ENCODE measurements around the gene ZNF324. TPM values are rescaled to one million over a fixed set of nuclear protein-coding genes. Genes with fewer than 3 reads are reported as not detected.

The ZNF324 gene
- total and polyA plus RNA-seq, 9 of the 15 experiments (the other 6 are each of a cell fraction or from before 2014, with no cell fraction given) = 0.92 to 16.4 (median 5.3) TPM

DNA sequence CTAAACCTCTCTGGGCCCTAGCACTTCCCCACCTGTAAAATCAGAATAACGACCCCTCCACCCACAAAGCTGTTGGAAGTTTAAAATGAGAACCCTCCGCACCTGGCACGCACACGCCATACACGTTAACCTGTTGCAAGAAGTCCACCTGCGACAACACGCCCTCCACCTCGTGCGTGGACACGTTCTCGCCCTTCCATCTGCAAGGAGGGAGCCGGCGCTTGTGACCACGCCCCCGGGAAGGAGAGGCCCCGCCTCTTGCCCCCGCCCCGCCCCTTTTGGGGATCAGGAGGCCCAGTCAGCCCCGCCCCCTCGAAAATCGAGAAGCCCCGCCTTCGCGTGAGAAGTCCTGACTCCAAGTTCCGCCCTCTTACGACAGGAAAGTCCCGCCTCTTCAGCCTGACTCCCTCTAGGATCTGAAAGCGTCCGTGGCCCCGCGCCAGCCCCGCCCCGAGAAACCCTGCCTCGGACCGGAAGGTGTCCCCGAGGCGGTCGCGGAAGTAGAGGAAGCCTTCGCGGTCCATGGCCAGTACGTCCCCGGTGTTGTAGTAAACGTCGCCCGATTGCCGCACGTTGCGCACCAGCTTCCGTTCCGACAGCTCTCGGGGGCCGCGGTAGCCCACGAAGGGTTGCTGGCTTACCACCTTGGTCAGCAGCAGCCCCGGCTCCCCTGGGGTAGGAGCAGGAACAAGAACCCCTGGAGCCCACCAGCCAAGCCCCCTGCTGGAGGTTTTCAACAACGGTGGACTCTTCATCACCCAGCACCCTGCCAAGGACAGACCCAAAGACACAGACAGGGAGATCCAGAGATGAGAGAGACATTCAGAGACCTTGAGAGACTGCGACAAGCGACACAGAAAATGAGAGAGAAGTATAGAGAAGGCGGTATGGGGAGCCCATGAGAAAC, 32.4 kb downstream of the ZNF324 start (continued):
- TF ChIP-seq POLR2A (conservative IDR thresholded peaks at IDR 0.05) = peak; percentile 83
- no peak for TF ChIP-seq DACH1 (IDR thresholded peaks at IDR 0.05; ENCODE audit: partially characterized antibody)
- TF ChIP-seq ZNF282 (CRISPR knock-in tag; IDR thresholded peaks at IDR 0.05) = no peak
- TF ChIP-seq CXXC5 (CRISPR knock-in tag; IDR thresholded peaks at IDR 0.05) = peak; percentile 92
- 0 out of 2 replicates have a peak, but pooled peaks have one; percentile 32 for TF ChIP-seq OTX1 (CRISPR knock-in tag; IDR thresholded peaks at IDR 0.05)
- TF ChIP-seq, protein P1, sequence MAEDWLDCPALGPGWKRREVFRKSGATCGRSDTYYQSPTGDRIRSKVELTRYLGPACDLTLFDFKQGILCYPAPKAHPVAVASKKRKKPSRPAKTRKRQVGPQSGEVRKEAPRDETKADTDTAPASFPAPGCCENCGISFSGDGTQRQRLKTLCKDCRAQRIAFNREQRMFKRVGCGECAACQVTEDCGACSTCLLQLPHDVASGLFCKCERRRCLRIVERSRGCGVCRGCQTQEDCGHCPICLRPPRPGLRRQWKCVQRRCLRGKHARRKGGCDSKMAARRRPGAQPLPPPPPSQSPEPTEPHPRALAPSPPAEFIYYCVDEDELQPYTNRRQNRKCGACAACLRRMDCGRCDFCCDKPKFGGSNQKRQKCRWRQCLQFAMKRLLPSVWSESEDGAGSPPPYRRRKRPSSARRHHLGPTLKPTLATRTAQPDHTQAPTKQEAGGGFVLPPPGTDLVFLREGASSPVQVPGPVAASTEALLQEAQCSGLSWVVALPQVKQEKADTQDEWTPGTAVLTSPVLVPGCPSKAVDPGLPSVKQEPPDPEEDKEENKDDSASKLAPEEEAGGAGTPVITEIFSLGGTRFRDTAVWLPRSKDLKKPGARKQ (CRISPR knock-in tag; IDR thresholded peaks at IDR 0.05) = no peak
- TF ChIP-seq NELFE (IDR thresholded peaks at IDR 0.05; ENCODE audit: insufficient read depth, insufficient read length) = no peak
- peak; percentile 53 for TF ChIP-seq SMAD1 (IDR thresholded peaks at IDR 0.05; ENCODE audit: low read depth, low read length, partially characterized antibody)
- TF ChIP-seq YY1 (IDR thresholded peaks at IDR 0.05; ENCODE audit: borderline replicate concordance in 1 of 3, control insufficient read depth in 1 of 3, extremely low read depth in 1 of 3, insufficient read depth in 3 of 3, insufficient read length in 1 of 3, insufficient replicate concordance in 2 of 3, low read depth in 1 of 3, low read length in 2 of 3) = peak in 2 of 3 experiments; percentile 68 to 74
- TF ChIP-seq ZNF12 (CRISPR knock-in tag; IDR thresholded peaks at IDR 0.05) = peak; percentile 23; the same call in 1 of the 2 replicates
- no peak for TF ChIP-seq ZNF212 (CRISPR knock-in tag; IDR thresholded peaks at IDR 0.05)
- TF ChIP-seq RUNX1 (IDR thresholded peaks at IDR 0.05; ENCODE audit: low read depth) = 0 out of 2 replicates have a peak, but pooled peaks have one; percentile 53
- no peak for TF ChIP-seq DDX20 (tag; IDR thresholded peaks at IDR 0.05; ENCODE audit: low read depth)
- no peak for TF ChIP-seq BACH1 (tag; IDR thresholded peaks at IDR 0.05)
- TF ChIP-seq, protein P2, sequence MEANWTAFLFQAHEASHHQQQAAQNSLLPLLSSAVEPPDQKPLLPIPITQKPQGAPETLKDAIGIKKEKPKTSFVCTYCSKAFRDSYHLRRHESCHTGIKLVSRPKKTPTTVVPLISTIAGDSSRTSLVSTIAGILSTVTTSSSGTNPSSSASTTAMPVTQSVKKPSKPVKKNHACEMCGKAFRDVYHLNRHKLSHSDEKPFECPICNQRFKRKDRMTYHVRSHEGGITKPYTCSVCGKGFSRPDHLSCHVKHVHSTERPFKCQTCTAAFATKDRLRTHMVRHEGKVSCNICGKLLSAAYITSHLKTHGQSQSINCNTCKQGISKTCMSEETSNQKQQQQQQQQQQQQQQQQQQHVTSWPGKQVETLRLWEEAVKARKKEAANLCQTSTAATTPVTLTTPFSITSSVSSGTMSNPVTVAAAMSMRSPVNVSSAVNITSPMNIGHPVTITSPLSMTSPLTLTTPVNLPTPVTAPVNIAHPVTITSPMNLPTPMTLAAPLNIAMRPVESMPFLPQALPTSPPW (CRISPR knock-in tag; IDR thresholded peaks at IDR 0.05) = peak; percentile 88
- no peak for TF ChIP-seq SMARCC2 (IDR thresholded peaks at IDR 0.05; ENCODE audit: low read depth)
- TF ChIP-seq SRSF7 (optimal IDR thresholded peaks at IDR 0.05; ENCODE audit: low read depth, low read length) = no peak
- TF ChIP-seq, protein P3, sequence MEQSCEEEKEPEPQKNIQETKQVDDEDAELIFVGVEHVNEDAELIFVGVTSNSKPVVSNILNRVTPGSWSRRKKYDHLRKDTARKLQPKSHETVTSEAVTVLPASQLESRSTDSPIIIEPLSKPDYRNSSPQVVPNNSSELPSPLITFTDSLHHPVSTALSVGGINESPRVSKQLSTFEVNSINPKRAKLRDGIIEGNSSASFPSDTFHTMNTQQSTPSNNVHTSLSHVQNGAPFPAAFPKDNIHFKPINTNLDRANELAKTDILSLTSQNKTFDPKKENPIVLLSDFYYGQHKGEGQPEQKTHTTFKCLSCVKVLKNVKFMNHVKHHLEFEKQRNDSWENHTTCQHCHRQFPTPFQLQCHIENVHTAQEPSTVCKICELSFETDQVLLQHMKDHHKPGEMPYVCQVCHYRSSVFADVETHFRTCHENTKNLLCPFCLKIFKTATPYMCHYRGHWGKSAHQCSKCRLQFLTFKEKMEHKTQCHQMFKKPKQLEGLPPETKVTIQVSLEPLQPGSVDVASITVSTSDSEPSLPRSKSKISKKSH (CRISPR knock-in tag; IDR thresholded peaks at IDR 0.05) = no peak
- TF ChIP-seq ZNF668 (CRISPR knock-in tag; IDR thresholded peaks at IDR 0.05) = no peak
- TF ChIP-seq LEF1 (IDR thresholded peaks at IDR 0.05) = peak; percentile 33; the same call in 1 of the 2 replicates
- TF ChIP-seq SP1 (CRISPR knock-in tag; IDR thresholded peaks at IDR 0.05) = peak; percentile 95
- TF ChIP-seq DNMT1 (IDR thresholded peaks at IDR 0.05) = no peak
- peak; percentile 61; the same call in 1 of the 2 replicates for TF ChIP-seq KLF13 (tag; IDR thresholded peaks at IDR 0.05; ENCODE audit: borderline replicate concordance, low read depth)
- TF ChIP-seq RBFOX2 (IDR thresholded peaks at IDR 0.05; ENCODE audit: low read depth, low read length) = peak; percentile 88

Measured in K562 (cell line).